GM04503 (cell line): Measurements from ENCODE around the gene ARHGEF25.
"Not testable (repeated sequence)": the region's sequence is repeated elsewhere in the genome, so short reads cannot be mapped to it uniquely, and the experiment has no call there.

ENCODE experiments used
- DNase-seq: peaks from one replicate; pipeline ENCODE4 v3.0.0-alpha.2; 2012; ENCODE audit warnings: low read depth

Gene ARHGEF25

GRCh38 chr12:57636731-57637130 lies 25.5 kb downstream of the ARHGEF25 start:
- DNase-seq, result not testable (repeated sequence)

GRCh38 chr12:57637364-57637763 lies 26.1 kb downstream of the ARHGEF25 start:
- no peak for DNase-seq

GRCh38 chr12:57638096-57638495 lies 26.9 kb downstream of the ARHGEF25 start:
- no peak for DNase-seq

- DNase-seq, result no peak
These were observed 29.2 kb downstream of the ARHGEF25 start for GRCh38 chr12:57640175-57641042.

- DNase-seq, result no peak
These were observed 30.6 kb downstream of the ARHGEF25 start for GRCh38 chr12:57641699-57642442.

GRCh38 chr12:57645990-57646658 lies 34.9 kb downstream of the ARHGEF25 start:
- not testable (repeated sequence) for DNase-seq

GRCh38 chr12:57646659-57647049 lies 35.4 kb downstream of the ARHGEF25 start:
- DNase-seq, result not testable (repeated sequence)

- no peak for DNase-seq
These were observed 42.8 kb downstream of the ARHGEF25 start for GRCh38 chr12:57654042-57654441.

GRCh38 chr12:57655541-57656240 lies 44.5 kb downstream of the ARHGEF25 start:
- no peak for DNase-seq

- not testable (repeated sequence) for DNase-seq
These were observed 45.2 kb downstream of the ARHGEF25 start for GRCh38 chr12:57656408-57656807.

GRCh38 chr12:57657744-57658143 lies 46.5 kb downstream of the ARHGEF25 start:
- DNase-seq, result peak; percentile 11

- no peak for DNase-seq
These were observed 47.7 kb downstream of the ARHGEF25 start for GRCh38 chr12:57658890-57659289.

GRCh38 chr12:57661376-57661775 lies 50.1 kb downstream of the ARHGEF25 start:
- no peak for DNase-seq

GRCh38 chr12:57665066-57665820 lies 54.0 kb downstream of the ARHGEF25 start:
- DNase-seq, result not testable (repeated sequence)
